Esophagus squamous epithelium (tissue), 4 donors: ENCODE data around the gene BOK.

ENCODE experiments used
- CTCF ChIP-seq, 6 experiments: fragments of 450-650 bp in 4 of 6; fragments of 200-600 bp in 2 of 6; sonication (generic) in 2 of 6; IDR thresholded peaks; one replicate each; pipeline ENCODE4 v1.5.1; 2016 to 2019; ENCODE audit warnings: antibody characterized with exemption in 6 of 6, mild to moderate bottlenecking in 4 of 6, moderate library complexity in 4 of 6
- POLR2A ChIP-seq, 4 donors: fragments of 450-650 bp; IDR thresholded peaks; one replicate each; pipeline ENCODE4 v1.6.1; 2017; ENCODE audit warnings: antibody characterized with exemption in 4 of 4, mild to moderate bottlenecking in 4 of 4, moderate library complexity in 3 of 4

- no peak for TF ChIP-seq CTCF (IDR thresholded peaks at IDR 0.05)
- no peak for TF ChIP-seq POLR2A (IDR thresholded peaks at IDR 0.05)
Measured at GRCh38 chr2:241616168-241617125, 57.9 kb downstream of the BOK start.
